HepG2 (cell line): ENCODE measurements around the gene HLA-DPA1.

Source experiments
- CTCF ChIP-seq: sonication (generic); formaldehyde crosslinking; IDR thresholded peaks from 2 replicates; pipeline ENCODE4 v1.5.0; 2020; ENCODE audit warnings: mild to moderate bottlenecking, missing genetic modification reagents, moderate library complexity
- EP300 ChIP-seq, 3 experiments: sonication (generic) in 1 of 3; formaldehyde crosslinking in 1 of 3; IDR thresholded peaks; 2 replicates each; pipeline versions ENCODE4 v1.5.1 to v1.6.1; 2011 to 2020; ENCODE audit warnings: low read depth in 2 of 3, low read length in 2 of 3, borderline replicate concordance in 1 of 3, improper control_type of control experiment in 1 of 3, mild to moderate bottlenecking in 1 of 3, missing genetic modification reagents in 1 of 3, moderate library complexity in 1 of 3
- EZH2 ChIP-seq: conservative IDR thresholded peaks from 2 replicates; pipeline ENCODE4 v1.6.1; 2012; ENCODE audit warnings: mild to moderate bottlenecking, low read depth, low read length, moderate library complexity
- MTF1 ChIP-seq: sonication (generic); formaldehyde crosslinking; IDR thresholded peaks from 2 replicates; pipeline ENCODE4 v1.5.0; 2020; ENCODE audit warnings: missing genetic modification reagents
- NFYB ChIP-seq: sonication (generic); formaldehyde crosslinking; IDR thresholded peaks from 2 replicates; pipeline ENCODE4 v1.4.0; 2020; ENCODE audit warnings: missing genetic modification reagents
- PITX1 ChIP-seq: sonication (generic); formaldehyde crosslinking; IDR thresholded peaks from 2 replicates; pipeline ENCODE4 v1.5.1; 2020; ENCODE audit warnings: mild to moderate bottlenecking, missing genetic modification reagents
- POLR2AphosphoS5 ChIP-seq: IDR thresholded peaks from 2 replicates; pipeline ENCODE4 v1.6.1; 2012; ENCODE audit warnings: low read depth, low read length
- RAD21 ChIP-seq: fragments of 450-650 bp; formaldehyde crosslinking; IDR thresholded peaks from 2 replicates; pipeline ENCODE4 v1.5.0; 2020; ENCODE audit warnings: mild to moderate bottlenecking
- RAD51 ChIP-seq: fragments of 450-650 bp; IDR thresholded peaks from 2 replicates; pipeline ENCODE4 v1.6.1; 2016; ENCODE audit warnings: borderline replicate concordance

- TF ChIP-seq PITX1 (CRISPR knock-in tag): no peak
- TF ChIP-seq NFYB: no peak
- no peak for TF ChIP-seq POLR2AphosphoS5
- no peak for TF ChIP-seq CTCF (CRISPR knock-in tag)
- TF ChIP-seq RAD51: no peak
- TF ChIP-seq EZH2: no peak
- TF ChIP-seq EP300 (IDR thresholded peaks at IDR 0.05; ENCODE audit: low read depth in 2 of 2, low read length in 2 of 2): no peak
- TF ChIP-seq EP300 (CRISPR knock-in tag; IDR thresholded peaks at IDR 0.05; ENCODE audit: borderline replicate concordance): no peak
- TF ChIP-seq RAD21: no peak
- no peak for TF ChIP-seq MTF1 (CRISPR knock-in tag)
Observed at GRCh38 chr6:33065312-33065711, 8.1 kb downstream of the HLA-DPA1 start.
